Measurements from ENCODE around the gene PKD2. TPM values are rescaled to one million over a fixed set of nuclear protein-coding genes. Genes with fewer than 3 reads are reported as not detected.

PKD2 gene
- total and polyA plus RNA-seq, 2 donors (not counting 1 experiment from before 2014, with no cell fraction given): 1.8 to 5.8 TPM

GRCh38 chr4:88015659-88016295 is 8.3 kb downstream of the PKD2 start:
- H3K4me1 ChIP-seq (ENCODE audit: control insufficient read depth in 2 of 2, insufficient read depth in 2 of 2, low read length in 2 of 2): peaks cover 4 to 8% of the 10 kb centered on the region in 2 donors
- no peak overlapping the region for H3K4me3 ChIP-seq (ENCODE audit: control extremely low read depth in 1 of 5, extremely low read depth in 1 of 5, insufficient read depth in 1 of 5, low read depth in 2 of 5, low read length in 4 of 5)
- Mint-ChIP-seq H3K27me3 (no peaks in the 10 kb centered on the region), H3K4me3 (no peak overlapping the region), H3K4me1 (peaks cover 18% of the 10 kb centered on the region), H3K9me3 (ENCODE audit: insufficient read depth) (no peaks in the 10 kb centered on the region), H3K27ac (no peak overlapping the region)
- H3K27me3 ChIP-seq (replicated peaks in 1 of 4; ENCODE audit: control extremely low read depth in 1 of 4, control insufficient read depth in 3 of 4, insufficient read depth in 4 of 4, low read length in 3 of 4): no peaks in the 10 kb centered on the region
- H3K9ac ChIP-seq (ENCODE audit: low read length): no peak overlapping the region
- H3K4me2 ChIP-seq (replicated peaks; ENCODE audit: low read depth, low read length, poor library complexity, severe bottlenecking): no peak overlapping the region
- no peaks in the 10 kb centered on the region for H4K20me1 ChIP-seq (ENCODE audit: control insufficient read depth, insufficient read depth, low read length, poor library complexity, severe bottlenecking)
- no peak for TF ChIP-seq CTCF (IDR thresholded peaks at IDR 0.05)
- TF ChIP-seq EZH2 (IDR thresholded peaks at IDR 0.05; ENCODE audit: borderline replicate concordance, insufficient read depth, low read depth, low read length, poor library complexity, severe bottlenecking): no peak
- ATAC-seq (ENCODE audit: low read depth) (no peak), DNase-seq (no peak)
- no peaks in the 10 kb centered on the region for H3K36me3 ChIP-seq (replicated peaks in 1 of 2; ENCODE audit: control extremely low read depth in 1 of 2, control insufficient read depth in 1 of 2, extremely low read depth in 1 of 2, insufficient read depth in 2 of 2, low read length in 1 of 2)
- WGBS (ENCODE audit: insufficient coverage): 98% methylated on average over 9 of the region's 10 CpGs
- H3K27ac ChIP-seq (ENCODE audit: low read length in 2 of 2): no peak overlapping the region
- intact Hi-C loops (cut with micrococcal nuclease): no loop called here
- POLR2A ChIA-PET: no interaction called here
- CTCF ChIA-PET: no interaction called here
- H3K9me3 ChIP-seq (ENCODE audit: control extremely low read depth in 1 of 3, control insufficient read depth in 2 of 3, insufficient read depth in 1 of 3, low read length in 2 of 3): no peaks in the 10 kb centered on the region
- no peak overlapping the region for H2AFZ ChIP-seq (ENCODE audit: insufficient read depth, low read depth, low read length, poor library complexity, severe bottlenecking)
- peaks cover 10% of the 10 kb centered on the region for H3K79me2 ChIP-seq (ENCODE audit: control insufficient read depth, insufficient read depth, low read length)

GRCh38 chr4:88017516-88018297 is 10.3 kb downstream of the PKD2 start:
- ATAC-seq (ENCODE audit: low read depth): no peak
- Histone ChIP-seq H3K9me3 (ENCODE audit: control extremely low read depth in 1 of 3, control insufficient read depth in 2 of 3, insufficient read depth in 1 of 3, low read length in 2 of 3) (no peaks in the 10 kb centered on the region), H3K4me1 (ENCODE audit: control insufficient read depth in 2 of 2, insufficient read depth in 2 of 2, low read length in 2 of 2) (peaks cover 4% of the 10 kb centered on the region in 2 donors), H3K27ac (ENCODE audit: low read length in 2 of 2) (no peak overlapping the region), H3K79me2 (ENCODE audit: control insufficient read depth, insufficient read depth, low read length) (peaks cover 10% of the 10 kb centered on the region), H3K4me3 (ENCODE audit: control extremely low read depth in 1 of 5, extremely low read depth in 1 of 5, insufficient read depth in 1 of 5, low read depth in 2 of 5, low read length in 4 of 5) (no peak overlapping the region), H4K20me1 (ENCODE audit: control insufficient read depth, insufficient read depth, low read length, poor library complexity, severe bottlenecking) (no peaks in the 10 kb centered on the region), H3K4me2 (replicated peaks; ENCODE audit: low read depth, low read length, poor library complexity, severe bottlenecking) (no peak overlapping the region), H3K36me3 (replicated peaks in 1 of 2; ENCODE audit: control extremely low read depth in 1 of 2, control insufficient read depth in 1 of 2, extremely low read depth in 1 of 2, insufficient read depth in 2 of 2, low read length in 1 of 2) (no peaks in the 10 kb centered on the region), H3K9ac (ENCODE audit: low read length) (no peak overlapping the region), H3K27me3 (replicated peaks in 1 of 4; ENCODE audit: control extremely low read depth in 1 of 4, control insufficient read depth in 3 of 4, insufficient read depth in 4 of 4, low read length in 3 of 4) (no peaks in the 10 kb centered on the region), H2AFZ (ENCODE audit: insufficient read depth, low read depth, low read length, poor library complexity, severe bottlenecking) (no peak overlapping the region)
- no CpG with 5 or more reads among the region's 7 CpGs for WGBS (ENCODE audit: insufficient coverage)
- no peak for TF ChIP-seq CTCF (IDR thresholded peaks at IDR 0.05)
- TF ChIP-seq EZH2 (IDR thresholded peaks at IDR 0.05; ENCODE audit: borderline replicate concordance, insufficient read depth, low read depth, low read length, poor library complexity, severe bottlenecking): no peak
- no peaks in the 10 kb centered on the region for H3K27me3 Mint-ChIP-seq
- ChIA-PET POLR2A (no interaction called here), CTCF (no interaction called here)
- H3K9me3 Mint-ChIP-seq (ENCODE audit: insufficient read depth): no peaks in the 10 kb centered on the region
- H3K27ac Mint-ChIP-seq: no peak overlapping the region
- DNase-seq: no peak
- intact Hi-C loops (cut with micrococcal nuclease): no loop called here
- H3K4me1 Mint-ChIP-seq: peaks cover 8% of the 10 kb centered on the region
- no peak overlapping the region for H3K4me3 Mint-ChIP-seq
